ENCODE data around the gene GRID1. TPM values are rescaled to one million over a fixed set of nuclear protein-coding genes. Genes with fewer than 3 reads are reported as not detected.
A peak's percentile ranks its signal among the peaks of the same experiment; 100 is the strongest.
"Not testable (repeated sequence)": the region's sequence is repeated elsewhere in the genome, so short reads cannot be mapped to it uniquely, and the experiment has no call there.

Gene GRID1
- total RNA-seq, 1 donor from 2014 or later: 1.1 TPM

- DNase-seq (ENCODE audit: low read depth, low spot score): no peak
- H3K36me3 Mint-ChIP-seq (ENCODE audit: low read depth): no peaks in the 10 kb centered on the region
- no peak overlapping the region for H3K4me3 Mint-ChIP-seq
- H3K27me3 Mint-ChIP-seq (ENCODE audit: low read depth): peaks cover 4% of the 10 kb centered on the region
- no peaks in the 10 kb centered on the region for H3K4me1 Mint-ChIP-seq
- H3K9me3 Mint-ChIP-seq: no peaks in the 10 kb centered on the region
- TF ChIP-seq, protein P1, sequence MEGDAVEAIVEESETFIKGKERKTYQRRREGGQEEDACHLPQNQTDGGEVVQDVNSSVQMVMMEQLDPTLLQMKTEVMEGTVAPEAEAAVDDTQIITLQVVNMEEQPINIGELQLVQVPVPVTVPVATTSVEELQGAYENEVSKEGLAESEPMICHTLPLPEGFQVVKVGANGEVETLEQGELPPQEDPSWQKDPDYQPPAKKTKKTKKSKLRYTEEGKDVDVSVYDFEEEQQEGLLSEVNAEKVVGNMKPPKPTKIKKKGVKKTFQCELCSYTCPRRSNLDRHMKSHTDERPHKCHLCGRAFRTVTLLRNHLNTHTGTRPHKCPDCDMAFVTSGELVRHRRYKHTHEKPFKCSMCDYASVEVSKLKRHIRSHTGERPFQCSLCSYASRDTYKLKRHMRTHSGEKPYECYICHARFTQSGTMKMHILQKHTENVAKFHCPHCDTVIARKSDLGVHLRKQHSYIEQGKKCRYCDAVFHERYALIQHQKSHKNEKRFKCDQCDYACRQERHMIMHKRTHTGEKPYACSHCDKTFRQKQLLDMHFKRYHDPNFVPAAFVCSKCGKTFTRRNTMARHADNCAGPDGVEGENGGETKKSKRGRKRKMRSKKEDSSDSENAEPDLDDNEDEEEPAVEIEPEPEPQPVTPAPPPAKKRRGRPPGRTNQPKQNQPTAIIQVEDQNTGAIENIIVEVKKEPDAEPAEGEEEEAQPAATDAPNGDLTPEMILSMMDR (conservative IDR thresholded peaks at IDR 0.05): no peak
- H3K27ac Mint-ChIP-seq (ENCODE audit: unreplicated experiment): no peak overlapping the region
Measured at GRCh38 chr10:85934586-85934985, 432.0 kb downstream of the GRID1 start.

DNA sequence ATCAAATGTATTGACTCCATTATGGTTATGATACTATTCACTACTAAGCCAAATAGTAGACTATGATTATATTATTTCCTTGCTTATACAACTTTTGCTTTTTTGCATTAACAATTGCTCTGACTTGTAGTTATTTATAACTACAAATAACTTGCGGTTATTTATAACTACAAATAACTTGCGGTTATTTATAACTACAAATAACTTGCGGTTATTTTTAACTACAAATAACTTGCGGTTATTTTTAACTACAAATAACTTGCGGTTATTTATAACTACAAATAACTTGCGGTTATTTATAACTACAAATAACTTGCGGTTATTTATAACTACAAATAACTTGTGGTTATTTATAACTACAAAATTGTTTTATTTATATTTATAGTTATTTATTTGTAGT lies 436.6 kb downstream of the GRID1 start:
- H3K36me3 Mint-ChIP-seq (ENCODE audit: low read depth); H3K27me3 Mint-ChIP-seq (ENCODE audit: low read depth); H3K4me1 Mint-ChIP-seq; H3K4me3 Mint-ChIP-seq; H3K9me3 Mint-ChIP-seq; DNase-seq (ENCODE audit: low read depth, low spot score); H3K27ac Mint-ChIP-seq (ENCODE audit: unreplicated experiment): not testable (repeated sequence)

- Mint-ChIP-seq H3K9me3 (no peaks in the 10 kb centered on the region), H3K27ac (ENCODE audit: unreplicated experiment) (no peak overlapping the region), H3K4me3 (no peak overlapping the region), H3K4me1 (no peaks in the 10 kb centered on the region), H3K36me3 (ENCODE audit: low read depth) (no peaks in the 10 kb centered on the region), H3K27me3 (ENCODE audit: low read depth) (no peaks in the 10 kb centered on the region)
- TF ChIP-seq, protein P1 (conservative IDR thresholded peaks at IDR 0.05): no peak
- no peak for DNase-seq (ENCODE audit: low read depth, low spot score)
Measured at GRCh38 chr10:85927952-85928665, 438.5 kb downstream of the GRID1 start.

DNA sequence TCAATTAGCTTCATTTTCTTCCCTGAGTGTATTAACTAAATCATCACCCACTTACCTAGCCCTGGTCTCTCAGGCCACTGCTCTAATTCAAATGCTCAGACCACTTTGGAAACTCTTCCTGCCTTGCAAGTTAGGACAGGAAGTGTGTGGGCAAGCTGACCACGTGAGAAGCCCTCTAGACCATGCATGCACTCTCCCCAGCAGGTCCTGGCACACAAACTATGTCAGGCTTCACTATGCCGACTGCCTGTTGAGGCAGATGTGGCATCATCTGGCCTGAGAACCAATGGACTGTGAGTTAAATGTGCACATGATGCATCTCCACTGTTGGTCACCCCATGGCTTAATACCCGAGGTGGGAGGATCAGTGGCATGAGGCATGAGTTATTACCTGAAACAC lies 439.6 kb downstream of the GRID1 start:
- Mint-ChIP-seq H3K27me3 (ENCODE audit: low read depth) (no peaks in the 10 kb centered on the region), H3K4me1 (no peaks in the 10 kb centered on the region), H3K4me3 (no peak overlapping the region), H3K9me3 (no peaks in the 10 kb centered on the region), H3K27ac (ENCODE audit: unreplicated experiment) (peak overlapping the region; percentile 58), H3K36me3 (ENCODE audit: low read depth) (no peaks in the 10 kb centered on the region)
- TF ChIP-seq, protein P1 (conservative IDR thresholded peaks at IDR 0.05): no peak
- DNase-seq (ENCODE audit: low read depth, low spot score): no peak

DNA sequence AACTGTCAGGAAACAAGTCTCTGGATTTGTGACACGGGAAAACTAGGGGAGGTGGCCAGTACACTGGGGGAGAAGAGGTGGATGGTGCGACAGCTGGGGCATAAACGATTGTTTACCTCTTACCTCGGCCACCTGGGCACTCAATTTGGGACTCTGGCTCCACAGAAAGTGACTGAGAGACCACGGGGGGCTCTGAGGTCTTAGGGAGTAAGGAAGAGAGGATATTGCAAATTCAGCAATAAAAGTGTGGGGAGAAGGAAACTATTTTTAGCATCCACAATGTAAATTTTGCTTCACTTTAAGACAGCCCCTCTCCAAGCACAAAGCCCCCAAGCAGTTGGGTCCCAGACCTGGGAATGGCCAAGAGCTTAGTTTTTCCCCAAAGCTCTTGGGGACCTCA lies 440.5 kb downstream of the GRID1 start:
- Mint-ChIP-seq H3K9me3 (no peaks in the 10 kb centered on the region), H3K4me3 (no peak overlapping the region), H3K36me3 (ENCODE audit: low read depth) (no peaks in the 10 kb centered on the region), H3K27me3 (ENCODE audit: low read depth) (no peaks in the 10 kb centered on the region), H3K4me1 (no peaks in the 10 kb centered on the region), H3K27ac (ENCODE audit: unreplicated experiment) (no peak overlapping the region)
- no peak for DNase-seq (ENCODE audit: low read depth, low spot score)
- TF ChIP-seq, protein P1 (conservative IDR thresholded peaks at IDR 0.05): no peak

GRCh38 chr10:85925201-85925750 lies 441.3 kb downstream of the GRID1 start:
- Mint-ChIP-seq H3K4me1 (no peaks in the 10 kb centered on the region), H3K36me3 (ENCODE audit: low read depth) (no peaks in the 10 kb centered on the region), H3K27ac (ENCODE audit: unreplicated experiment) (no peak overlapping the region), H3K9me3 (no peaks in the 10 kb centered on the region), H3K27me3 (ENCODE audit: low read depth) (no peaks in the 10 kb centered on the region), H3K4me3 (no peak overlapping the region)
- TF ChIP-seq, protein P1 (conservative IDR thresholded peaks at IDR 0.05): no peak
- DNase-seq (ENCODE audit: low read depth, low spot score): no peak

Data from neural crest cell (in vitro differentiated cells).